Tibial nerve (tissue), 4 donors: ENCODE data around the gene TTC33.

Source experiments
- CTCF ChIP-seq, 5 experiments: fragments of 200-600 bp in 3 of 5; fragments of 450-650 bp in 2 of 5; sonication (generic) in 3 of 5; IDR thresholded peaks; one replicate each; pipeline ENCODE4 v1.5.1; 2016 to 2019; ENCODE audit warnings: antibody characterized with exemption in 5 of 5, mild to moderate bottlenecking in 3 of 5, moderate library complexity in 2 of 5
- EP300 ChIP-seq, 2 donors: sonication (generic); formaldehyde crosslinking; IDR thresholded peaks; one replicate each; pipeline ENCODE4 v1.6.1; 2017; ENCODE audit warnings: antibody characterized with exemption in 2 of 2, mild to moderate bottlenecking in 1 of 2
- POLR2A ChIP-seq, 2 donors: fragments of 450-650 bp; IDR thresholded peaks; one replicate each; pipeline ENCODE4 v1.6.1; 2017; ENCODE audit warnings: antibody characterized with exemption in 2 of 2, mild to moderate bottlenecking in 2 of 2, moderate library complexity in 2 of 2

- TF ChIP-seq CTCF (IDR thresholded peaks at IDR 0.05) (no peak), EP300 (IDR thresholded peaks at IDR 0.05) (no peak), POLR2A (IDR thresholded peaks at IDR 0.05) (no peak)
Measured at GRCh38 chr5:40507095-40507494, 248.7 kb downstream of the TTC33 start.
